Effector CD4-positive, alpha-beta T cell (primary cell): ENCODE results near the gene HPRT1.
A peak's percentile ranks its signal among the peaks of the same experiment; 100 is the strongest.
"Not testable (repeated sequence)": the region's sequence is repeated elsewhere in the genome, so short reads cannot be mapped to it uniquely, and the experiment has no call there.

Experiments used
- DNase-seq: peaks from one replicate; pipeline ENCODE4 v3.0.0-alpha.2; 2020
- total RNA-seq: gene quantifications from one replicate; lab custom pipeline; 2026; lab: John Stamatoyannopoulos, UW

Gene HPRT1, protein sequence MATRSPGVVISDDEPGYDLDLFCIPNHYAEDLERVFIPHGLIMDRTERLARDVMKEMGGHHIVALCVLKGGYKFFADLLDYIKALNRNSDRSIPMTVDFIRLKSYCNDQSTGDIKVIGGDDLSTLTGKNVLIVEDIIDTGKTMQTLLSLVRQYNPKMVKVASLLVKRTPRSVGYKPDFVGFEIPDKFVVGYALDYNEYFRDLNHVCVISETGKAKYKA
- 9.4 reads per million, percentile 30 among the genes with 10 or more reads in this experiment for total RNA-seq

DNA sequence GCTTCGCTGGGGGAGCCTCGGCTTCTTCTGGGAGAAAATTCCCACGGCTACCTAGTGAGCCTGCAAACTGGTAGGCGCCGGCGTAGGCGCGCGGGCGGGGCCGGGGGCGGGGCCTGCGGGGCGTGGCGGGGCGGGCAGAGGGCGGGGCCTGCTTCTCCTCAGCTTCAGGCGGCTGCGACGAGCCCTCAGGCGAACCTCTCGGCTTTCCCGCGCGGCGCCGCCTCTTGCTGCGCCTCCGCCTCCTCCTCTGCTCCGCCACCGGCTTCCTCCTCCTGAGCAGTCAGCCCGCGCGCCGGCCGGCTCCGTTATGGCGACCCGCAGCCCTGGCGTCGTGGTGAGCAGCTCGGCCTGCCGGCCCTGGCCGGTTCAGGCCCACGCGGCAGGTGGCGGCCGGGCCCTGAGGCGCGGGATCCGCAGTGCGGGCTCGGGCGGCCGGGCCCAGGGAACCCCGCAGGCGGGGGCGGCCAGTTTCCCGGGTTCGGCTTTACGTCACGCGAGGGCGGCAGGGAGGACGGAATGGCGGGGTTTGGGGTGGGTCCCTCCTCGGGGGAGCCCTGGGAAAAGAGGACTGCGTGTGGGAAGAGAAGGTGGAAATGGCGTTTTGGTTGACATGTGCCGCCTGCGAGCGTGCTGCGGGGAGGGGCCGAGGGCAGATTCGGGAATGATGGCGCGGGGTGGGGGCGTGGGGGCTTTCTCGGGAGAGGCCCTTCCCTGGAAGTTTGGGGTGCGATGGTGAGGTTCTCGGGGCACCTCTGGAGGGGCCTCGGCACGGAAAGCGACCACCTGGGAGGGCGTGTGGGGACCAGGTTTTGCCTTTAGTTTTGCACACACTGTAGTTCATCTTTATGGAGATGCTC, at the start of gene HPRT1:
TSS of gene HPRT1 (plus strand) at position 161 of the 857 bp plus-strand sequence. CDS start at position 308, 147 bp downstream.
- DNase-seq: peak; percentile 69

DNA sequence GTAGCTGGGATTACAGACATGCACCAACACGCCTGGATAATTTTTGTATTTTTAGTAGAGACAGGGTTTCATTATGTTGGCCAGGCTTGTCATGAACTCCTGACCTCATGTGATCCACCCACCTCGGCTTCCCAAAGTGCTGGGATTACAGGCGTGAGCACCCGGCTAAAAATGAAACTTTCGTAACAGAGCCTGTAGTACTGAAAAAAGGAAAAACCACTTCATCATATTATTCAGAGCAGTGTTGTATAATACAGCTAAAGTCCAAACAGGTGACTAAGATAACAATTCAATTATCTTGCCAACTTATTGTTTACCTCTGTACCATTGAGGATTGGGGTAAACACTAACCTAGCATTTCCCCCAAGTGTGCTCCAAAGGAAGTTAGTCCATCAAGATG, 43.9 kb upstream of the HPRT1 start:
- no peak for DNase-seq

DNA sequence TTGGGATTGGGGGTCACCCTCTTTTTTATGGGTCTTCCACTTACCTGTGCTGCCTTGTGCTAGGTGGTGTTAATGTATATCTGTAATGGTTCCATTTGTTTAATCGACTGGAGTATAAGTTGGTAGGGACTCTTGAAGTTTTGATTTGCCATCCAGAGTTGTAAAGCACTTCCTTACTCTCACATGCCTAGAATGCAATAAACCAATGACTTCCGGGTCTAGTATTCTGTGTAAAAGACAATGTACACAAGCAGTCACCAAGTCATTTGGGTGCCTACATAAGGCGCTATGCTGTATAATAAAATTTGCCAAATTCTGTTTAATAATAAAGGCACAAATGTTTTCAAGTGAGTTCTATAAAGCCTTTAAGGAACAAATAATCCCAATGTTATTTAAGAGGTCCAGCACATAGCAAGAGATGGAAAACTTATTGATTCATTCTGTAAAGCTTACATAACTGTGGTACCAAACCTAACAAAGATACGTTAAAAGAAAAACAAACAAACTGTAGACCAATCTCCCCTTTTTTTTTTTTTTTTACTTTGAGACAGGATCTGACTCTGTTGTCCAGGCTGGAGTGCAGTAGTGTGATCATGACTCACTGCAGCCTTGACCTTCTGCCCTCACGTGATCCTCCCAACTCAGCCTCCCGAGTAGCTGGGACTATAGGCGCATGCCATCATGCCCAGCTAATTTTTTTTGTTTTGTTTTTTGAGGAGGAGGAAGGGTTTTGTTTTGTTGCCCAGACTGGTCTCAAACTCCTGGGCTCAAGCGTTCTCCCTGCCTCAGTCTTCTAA, 41.5 kb upstream of the HPRT1 start:
- no peak for DNase-seq

DNA sequence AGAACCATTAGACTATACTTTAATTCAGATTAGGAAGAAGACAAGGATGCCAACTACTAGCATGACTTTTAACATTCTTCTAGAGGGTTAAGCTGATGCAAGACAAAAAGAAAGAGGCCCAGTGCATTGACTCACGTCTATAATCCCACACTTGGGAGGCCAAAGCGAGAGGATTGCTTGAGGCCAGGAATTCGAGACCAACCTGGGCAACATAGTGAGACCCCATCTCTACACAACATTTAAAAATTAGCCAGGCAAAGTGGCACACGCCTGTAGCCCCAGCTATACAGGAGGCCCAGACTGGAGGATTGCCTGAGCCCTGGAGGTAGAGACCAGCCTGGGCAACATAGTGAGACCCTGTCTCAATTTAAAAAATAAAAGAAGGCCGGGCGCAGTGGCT, 40.2 kb upstream of the HPRT1 start:
- no peak for DNase-seq

DNA sequence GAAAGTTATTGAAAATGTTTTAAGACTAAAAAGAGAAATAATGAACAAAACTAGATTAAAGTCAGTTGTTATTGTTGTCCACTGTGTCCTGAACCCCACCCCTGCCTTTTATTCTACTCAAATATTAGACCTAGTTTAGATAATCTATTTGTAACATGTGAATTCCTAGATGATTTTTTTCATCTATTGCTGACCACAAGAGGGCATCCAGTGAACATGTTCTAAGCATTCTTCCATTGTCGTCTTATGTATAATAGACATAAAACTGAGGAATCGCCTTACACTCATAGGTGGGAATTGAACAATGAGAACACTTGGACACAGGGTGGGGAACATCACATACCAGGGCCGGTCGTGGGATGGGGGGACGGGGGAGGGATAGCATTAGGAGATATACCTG, 36.4 kb upstream of the HPRT1 start:
- no peak for DNase-seq

- no peak for DNase-seq
Measured at GRCh38 chrX:134426281-134426680, 33.7 kb upstream of the HPRT1 start.

DNA sequence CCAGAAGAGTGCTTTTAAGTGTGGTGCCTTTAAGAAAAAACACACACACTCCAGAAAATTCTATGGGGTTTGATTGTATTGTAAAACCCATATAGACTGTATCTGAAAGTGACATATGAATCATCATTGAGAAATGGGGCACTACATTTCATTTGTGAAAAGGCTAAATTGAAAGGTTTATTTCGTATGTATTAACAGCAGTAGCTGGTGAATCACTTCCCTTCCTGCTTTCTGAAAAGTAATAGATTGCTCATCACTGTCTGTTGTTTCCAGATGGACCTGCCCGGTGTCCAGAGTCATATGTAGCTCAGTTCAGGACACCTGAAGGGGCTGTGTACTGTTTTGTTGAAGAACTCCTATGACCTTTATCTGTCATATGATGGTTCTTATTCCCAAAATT, 28.1 kb upstream of the HPRT1 start:
- DNase-seq: no peak

DNA sequence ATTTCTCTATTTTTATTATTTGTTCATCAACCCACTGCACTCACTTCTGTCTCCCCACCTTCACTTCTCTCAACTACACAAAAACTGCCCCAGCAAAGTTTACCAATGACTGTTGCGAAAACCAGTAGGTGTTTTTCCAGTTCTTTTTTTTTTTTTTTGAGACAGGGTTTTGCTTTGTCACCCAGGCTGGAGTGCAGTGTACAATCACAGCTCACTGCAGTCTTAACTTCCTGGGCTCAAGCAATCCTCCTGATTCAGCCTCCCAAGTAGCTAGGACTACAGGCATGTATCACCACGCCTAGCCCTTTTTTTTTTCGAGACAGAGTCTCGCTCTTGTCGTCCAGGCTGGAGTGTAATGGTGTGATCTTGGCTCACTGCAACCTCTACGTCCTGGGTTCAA, 24.1 kb upstream of the HPRT1 start:
- DNase-seq: no peak

- DNase-seq: no peak
Measured at GRCh38 chrX:134443020-134443419, 16.9 kb upstream of the HPRT1 start.

- DNase-seq: no peak
Measured at GRCh38 chrX:134443461-134443860, 16.5 kb upstream of the HPRT1 start.

DNA sequence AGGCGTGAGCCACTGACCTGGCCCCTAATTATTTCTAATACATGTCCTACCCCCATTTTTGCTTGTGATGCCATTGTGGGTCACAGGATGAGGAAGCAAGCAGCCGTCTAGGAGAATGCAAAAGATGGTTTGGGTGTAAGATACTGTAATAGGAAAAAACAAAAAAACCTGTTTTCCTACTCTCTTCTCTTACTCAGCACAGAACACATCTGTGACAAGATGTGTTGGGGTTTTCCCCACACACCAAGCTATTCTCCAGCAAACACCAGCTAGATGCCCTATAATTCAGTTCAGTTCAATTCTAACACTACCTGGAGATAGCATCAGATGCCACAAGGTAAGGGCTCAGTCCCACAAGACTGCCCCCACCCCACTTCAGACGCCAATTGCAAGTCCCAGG, 15.3 kb upstream of the HPRT1 start:
- no peak for DNase-seq

GRCh38 chrX:134452596-134452995, 7.4 kb upstream of the HPRT1 start:
- DNase-seq: no peak

DNA sequence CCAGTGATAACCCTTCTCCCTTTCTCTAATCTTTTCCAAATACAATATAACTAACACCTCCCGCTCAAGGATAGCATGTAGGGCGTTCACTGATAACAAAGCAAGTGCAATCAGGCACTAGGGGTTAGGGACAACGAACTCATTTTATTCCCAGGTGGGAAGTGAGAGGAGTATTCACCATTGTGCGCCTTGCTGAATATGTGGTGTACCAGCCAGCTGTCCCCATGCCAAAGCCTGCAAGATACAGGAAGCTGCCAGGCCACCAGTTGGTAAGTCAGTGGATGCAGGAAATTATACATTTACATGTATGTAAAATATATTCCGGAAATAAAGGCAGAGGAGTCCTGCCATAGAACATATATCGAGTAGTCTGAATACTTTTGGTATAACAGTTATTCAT, 6.3 kb upstream of the HPRT1 start:
- DNase-seq: no peak

- no peak for DNase-seq
Measured at GRCh38 chrX:134454506-134454905, 5.5 kb upstream of the HPRT1 start.

DNA sequence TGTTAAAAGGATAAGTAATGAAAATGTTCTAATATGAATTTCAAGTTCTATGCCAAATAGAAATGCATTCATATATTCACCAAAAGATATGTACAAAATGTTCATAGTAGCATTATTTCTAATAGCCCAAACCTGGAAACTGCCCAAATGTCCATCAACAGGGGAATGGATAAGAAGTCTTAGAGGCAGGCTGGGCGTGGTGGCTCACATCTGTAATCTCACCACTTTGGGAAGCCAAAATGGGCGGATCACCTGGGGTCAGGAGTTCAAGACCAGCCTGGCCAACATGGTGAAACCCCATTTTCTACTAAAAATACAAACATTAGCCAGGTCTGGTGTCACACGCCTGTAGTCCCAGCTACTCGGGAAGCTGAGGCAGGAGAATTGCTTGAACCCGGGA, 2.3 kb upstream of the HPRT1 start:
- DNase-seq: no peak

- DNase-seq: no peak
Measured at GRCh38 chrX:134459683-134460004, 321 bp upstream of the HPRT1 start.

- DNase-seq: no peak
Measured at GRCh38 chrX:134460862-134461220, 876 bp downstream of the HPRT1 start.

- DNase-seq: no peak
Measured at GRCh38 chrX:134461437-134461836, 1.5 kb downstream of the HPRT1 start.

DNA sequence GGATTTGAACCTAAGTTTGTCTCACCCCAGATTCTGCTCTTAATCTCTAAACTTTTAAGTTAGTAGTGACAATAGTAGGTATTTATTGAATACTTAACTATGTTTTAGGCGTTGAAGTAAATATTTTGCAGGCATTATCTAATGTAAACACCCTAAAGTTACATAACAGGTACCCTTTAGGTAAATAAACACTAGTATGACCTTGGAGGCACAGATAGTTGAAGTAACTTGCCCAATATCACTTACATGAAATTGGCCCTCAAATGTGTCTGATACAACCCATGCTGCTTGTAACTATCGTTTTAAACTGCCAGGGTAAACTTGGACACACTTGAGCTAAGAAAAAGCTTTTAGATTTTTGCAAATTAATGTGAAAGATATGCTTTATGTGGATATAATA, 3.0 kb downstream of the HPRT1 start:
- DNase-seq: no peak

GRCh38 chrX:134464453-134464852, 4.5 kb downstream of the HPRT1 start:
- DNase-seq: not testable (repeated sequence)

DNA sequence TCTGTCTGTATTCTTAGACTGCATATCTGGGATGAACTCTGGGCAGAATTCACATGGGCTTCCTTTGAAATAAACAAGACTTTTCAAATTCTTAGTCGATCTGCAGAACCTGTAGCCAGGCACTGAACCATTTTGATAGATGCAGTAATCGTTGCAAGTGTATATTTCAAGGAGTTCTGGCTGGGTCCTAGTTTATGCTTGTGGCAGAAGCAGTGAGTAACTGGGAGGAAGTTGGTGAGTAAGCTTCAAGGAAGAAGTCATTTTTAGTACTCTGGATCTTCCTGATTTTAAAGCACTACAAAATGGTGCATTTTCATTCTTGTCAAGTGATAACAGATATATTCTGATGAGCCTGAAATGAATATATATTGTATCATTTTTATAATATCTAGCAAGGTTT, 9.5 kb downstream of the HPRT1 start:
- DNase-seq: no peak

DNA sequence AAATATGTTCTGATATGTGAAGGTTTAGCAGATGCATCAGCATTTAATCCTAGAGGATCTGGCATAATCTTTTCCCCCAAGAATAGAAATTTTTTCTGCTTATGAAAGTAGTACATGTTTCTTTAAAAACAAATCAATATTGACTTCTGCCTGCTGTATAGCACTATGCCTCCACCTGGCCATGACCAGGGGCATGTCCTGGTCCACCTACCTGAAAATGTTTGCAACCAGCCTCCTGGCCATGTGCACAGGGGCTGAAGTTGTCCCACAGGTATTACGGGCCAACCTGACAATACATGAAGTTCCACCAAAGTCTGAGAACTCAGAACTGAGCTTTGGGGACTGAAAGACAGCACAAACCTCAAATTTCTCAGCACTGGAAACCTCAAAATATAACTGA, 10.0 kb downstream of the HPRT1 start:
- DNase-seq: no peak

GRCh38 chrX:134472041-134472440, 12.1 kb downstream of the HPRT1 start:
- DNase-seq: no peak

DNA sequence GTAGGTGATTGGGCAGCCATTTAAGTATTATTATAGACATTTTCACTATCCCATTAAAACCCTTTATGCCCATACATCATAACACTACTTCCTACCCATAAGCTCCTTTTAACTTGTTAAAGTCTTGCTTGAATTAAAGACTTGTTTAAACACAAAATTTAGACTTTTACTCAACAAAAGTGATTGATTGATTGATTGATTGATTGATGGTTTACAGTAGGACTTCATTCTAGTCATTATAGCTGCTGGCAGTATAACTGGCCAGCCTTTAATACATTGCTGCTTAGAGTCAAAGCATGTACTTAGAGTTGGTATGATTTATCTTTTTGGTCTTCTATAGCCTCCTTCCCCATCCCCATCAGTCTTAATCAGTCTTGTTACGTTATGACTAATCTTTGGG, 16.3 kb downstream of the HPRT1 start:
- no peak for DNase-seq
